Sigmoid colon (tissue), 7 donors: ENCODE measurements around the gene ANO2. TPM values are rescaled to one million over a fixed set of nuclear protein-coding genes. Genes with fewer than 3 reads are reported as not detected.

Experiments
- DNase-seq: peaks from one replicate; pipeline ENCODE4 v3.0.0-alpha.2; 2019
- H3K27ac ChIP-seq, 4 donors: fragments of 200-600 bp; sonication (generic); one replicate each; pipeline ENCODE4 v1.5.1; 2016 to 2019; ENCODE audit warnings: mild to moderate bottlenecking in 1 of 4
- H3K27me3 ChIP-seq, 3 donors: fragments of 200-600 bp; sonication (generic); one replicate each; pipeline ENCODE4 v1.5.1; 2019; ENCODE audit warnings: mild to moderate bottlenecking in 1 of 3
- H3K36me3 ChIP-seq, 4 donors: fragments of 200-600 bp; sonication (generic); one replicate each; pipeline ENCODE4 v1.5.1; 2016 to 2019
- H3K4me1 ChIP-seq, 4 donors: fragments of 200-600 bp; sonication (generic); one replicate each; pipeline ENCODE4 v1.5.1; 2017 to 2019
- H3K4me3 ChIP-seq, 4 donors: fragments of 200-600 bp; sonication (generic); one replicate each; pipeline ENCODE4 v1.5.1; 2017 to 2019; ENCODE audit warnings: mild to moderate bottlenecking in 2 of 4, moderate library complexity in 1 of 4
- H3K9me3 ChIP-seq, 4 donors: fragments of 200-600 bp in 3 of 4; sonication (generic) in 3 of 4; one replicate each; pipeline versions ENCODE4 v1.5.1 to v1.6.1; 2013 to 2019
- EP300 ChIP-seq, 4 donors: sonication (generic); formaldehyde crosslinking; IDR thresholded peaks; one replicate each; pipeline ENCODE4 v1.6.1; 2017; ENCODE audit warnings: antibody characterized with exemption in 4 of 4
- POLR2A ChIP-seq, 2 donors: fragments of 450-650 bp; IDR thresholded peaks; one replicate each; pipeline ENCODE4 v1.6.1; 2016; ENCODE audit warnings: antibody characterized with exemption in 2 of 2, mild to moderate bottlenecking in 2 of 2, moderate library complexity in 2 of 2
- POLR2AphosphoS5 ChIP-seq, 4 donors: sonication (generic); formaldehyde crosslinking; IDR thresholded peaks; one replicate each; pipeline ENCODE4 v1.6.1; 2017; ENCODE audit warnings: antibody characterized with exemption in 4 of 4
- WGBS, 2 donors: extraction: QIAGEN DNeasy Blood & Tissue Kit; methylation state at CpG; one replicate each; pipeline ENCODE4 v1.1.7; 2013; 5-methylcytosine and 5-hydroxymethylcytosine counted together
- intact Hi-C: fragments of 100-400 bp; cut with DNase I; formaldehyde crosslinking; loops from one replicate; pipeline ENCODE4 v1.15.1; 2023
- polyA plus RNA-seq, 3 donors: library from polyadenylated mRNA; stranded (reverse); fragments of 200-250 nt; gene quantifications; one replicate each; pipeline ENCODE4 v1.2.3, GENCODE V29; 2013
- total RNA-seq, 4 donors: library from RNA; depleted of rRNA; stranded (reverse); fragments of >200 nt; gene quantifications; one replicate each; pipeline ENCODE4 v1.1.0, GENCODE V29; 2016
- TF ChIP-seq, protein P1 (sequence below), 4 experiments: fragments of 450-650 bp in 3 of 4; fragments of 200-600 bp in 1 of 4; IDR thresholded peaks; one replicate each; pipeline ENCODE4 v1.5.1; 2016 to 2019; ENCODE audit warnings: antibody characterized with exemption in 4 of 4, mild to moderate bottlenecking in 3 of 4, moderate library complexity in 2 of 4
- donor health status: healthy with polysubstance abuse.
- donor health status: Bipolar disorder and iron deficiency.
- donor health status: healthy.

Gene ANO2
- total and polyA plus RNA-seq, 7 donors, result 0.46 to 4.3 (median 1.8) TPM; not detected in 1

DNA sequence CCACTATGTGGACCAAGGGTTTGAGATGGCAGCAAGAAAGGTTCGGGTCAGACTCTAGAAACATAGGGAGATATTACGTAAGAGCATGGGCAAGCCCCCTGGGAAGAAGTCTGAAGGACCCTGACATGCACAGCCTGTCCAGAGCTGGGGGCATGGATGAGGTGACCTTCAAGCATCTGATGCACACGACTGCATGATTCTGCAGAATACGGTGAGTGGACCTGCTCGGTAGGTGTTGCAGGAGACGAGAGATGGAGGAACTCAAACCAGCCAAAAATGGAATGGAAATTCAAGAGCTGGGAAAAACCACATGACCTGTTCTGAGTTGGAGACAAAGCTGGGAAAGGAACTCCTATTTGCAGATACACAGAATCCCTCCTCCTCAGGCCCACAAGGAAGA lies 43.6 kb downstream of the ANO2 start:
- H3K4me3 ChIP-seq, result no peak overlapping the region
- H3K9me3 ChIP-seq, result no peaks in the 10 kb centered on the region
- H3K27me3 ChIP-seq, result no peaks in the 10 kb centered on the region
- intact Hi-C loops, result no loop called here
- H3K27ac ChIP-seq, result no peak overlapping the region
- WGBS, 2 donors, result 89 to 90% methylated on average over 6 of the region's 6 CpGs
- TF ChIP-seq, protein P1, sequence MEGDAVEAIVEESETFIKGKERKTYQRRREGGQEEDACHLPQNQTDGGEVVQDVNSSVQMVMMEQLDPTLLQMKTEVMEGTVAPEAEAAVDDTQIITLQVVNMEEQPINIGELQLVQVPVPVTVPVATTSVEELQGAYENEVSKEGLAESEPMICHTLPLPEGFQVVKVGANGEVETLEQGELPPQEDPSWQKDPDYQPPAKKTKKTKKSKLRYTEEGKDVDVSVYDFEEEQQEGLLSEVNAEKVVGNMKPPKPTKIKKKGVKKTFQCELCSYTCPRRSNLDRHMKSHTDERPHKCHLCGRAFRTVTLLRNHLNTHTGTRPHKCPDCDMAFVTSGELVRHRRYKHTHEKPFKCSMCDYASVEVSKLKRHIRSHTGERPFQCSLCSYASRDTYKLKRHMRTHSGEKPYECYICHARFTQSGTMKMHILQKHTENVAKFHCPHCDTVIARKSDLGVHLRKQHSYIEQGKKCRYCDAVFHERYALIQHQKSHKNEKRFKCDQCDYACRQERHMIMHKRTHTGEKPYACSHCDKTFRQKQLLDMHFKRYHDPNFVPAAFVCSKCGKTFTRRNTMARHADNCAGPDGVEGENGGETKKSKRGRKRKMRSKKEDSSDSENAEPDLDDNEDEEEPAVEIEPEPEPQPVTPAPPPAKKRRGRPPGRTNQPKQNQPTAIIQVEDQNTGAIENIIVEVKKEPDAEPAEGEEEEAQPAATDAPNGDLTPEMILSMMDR (IDR thresholded peaks at IDR 0.05), result no peak
- no peak for TF ChIP-seq POLR2AphosphoS5 (IDR thresholded peaks at IDR 0.05)
- TF ChIP-seq EP300 (IDR thresholded peaks at IDR 0.05), result no peak
- no peak for TF ChIP-seq POLR2A (IDR thresholded peaks at IDR 0.05)
- no peaks in the 10 kb centered on the region for H3K4me1 ChIP-seq
- DNase-seq, result no peak
- no peaks in the 10 kb centered on the region for H3K36me3 ChIP-seq

DNA sequence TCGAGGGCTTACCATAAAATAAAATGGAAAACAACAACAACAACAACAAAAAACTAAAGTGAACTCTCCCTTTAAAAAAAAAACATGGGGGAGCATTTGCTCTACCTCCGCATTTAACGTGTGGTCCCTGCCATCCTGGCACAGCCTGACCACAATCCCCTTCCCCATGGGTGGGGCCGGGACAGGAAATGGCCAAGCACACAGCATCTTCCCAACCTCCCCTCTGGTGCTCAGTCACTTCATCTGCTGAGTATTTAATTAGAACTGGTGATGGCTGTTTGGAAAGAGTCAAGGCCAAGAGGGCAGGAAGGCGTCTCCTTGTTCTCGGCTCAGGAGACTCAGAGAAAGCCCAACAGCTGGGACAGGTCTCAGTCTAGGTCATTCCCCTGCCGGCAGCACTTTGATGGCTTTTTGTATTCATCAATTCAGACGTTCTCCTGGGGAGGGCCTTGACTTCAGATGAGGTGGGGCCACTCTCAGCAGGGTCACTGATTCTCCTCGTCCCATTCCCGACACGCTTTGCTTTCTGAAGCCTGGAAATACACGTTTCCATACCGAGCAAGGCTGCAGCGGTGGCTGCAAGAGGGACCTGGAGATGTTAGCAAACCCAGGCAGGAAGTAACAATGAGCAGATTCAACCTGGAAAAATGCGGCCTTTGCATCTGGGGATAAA lies 44.4 kb downstream of the ANO2 start:
- H3K27ac ChIP-seq, result no peak overlapping the region
- intact Hi-C loops, result no loop called here
- no peaks in the 10 kb centered on the region for H3K36me3 ChIP-seq
- no peaks in the 10 kb centered on the region for H3K27me3 ChIP-seq
- no peak overlapping the region for H3K4me3 ChIP-seq
- DNase-seq, result no peak
- TF ChIP-seq EP300 (IDR thresholded peaks at IDR 0.05), result no peak
- TF ChIP-seq POLR2AphosphoS5 (IDR thresholded peaks at IDR 0.05), result no peak
- no peak for TF ChIP-seq POLR2A (IDR thresholded peaks at IDR 0.05)
- TF ChIP-seq, protein P1 (IDR thresholded peaks at IDR 0.05), result no peak
- 59 to 68% methylated on average over 15 of the region's 15 CpGs for WGBS, 2 donors
- H3K4me1 ChIP-seq, result no peaks in the 10 kb centered on the region
- no peaks in the 10 kb centered on the region for H3K9me3 ChIP-seq

DNA sequence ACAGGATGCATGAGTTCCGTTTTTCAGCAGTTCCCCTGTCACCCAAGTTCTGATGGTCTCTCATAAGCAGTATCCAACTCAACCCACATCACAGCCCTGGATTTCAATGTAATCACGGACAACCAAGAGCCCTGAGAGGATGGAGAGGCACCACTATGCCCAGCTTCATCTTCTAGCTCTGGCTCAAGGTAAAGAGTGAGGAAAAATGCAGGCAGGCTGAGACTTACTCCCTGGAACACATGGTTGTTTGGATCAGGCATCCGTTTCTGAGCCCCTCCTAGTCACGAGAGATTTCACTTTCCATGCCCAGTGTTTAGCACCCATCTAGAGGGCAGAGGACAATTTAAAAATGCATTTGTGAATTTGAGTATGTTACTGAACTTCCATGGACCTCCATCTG lies 45.0 kb downstream of the ANO2 start:
- Histone ChIP-seq H3K27ac (no peak overlapping the region), H3K4me3 (no peak overlapping the region), H3K4me1 (no peaks in the 10 kb centered on the region), H3K27me3 (no peaks in the 10 kb centered on the region), H3K9me3 (no peaks in the 10 kb centered on the region), H3K36me3 (no peaks in the 10 kb centered on the region)
- TF ChIP-seq POLR2A (IDR thresholded peaks at IDR 0.05) (no peak), POLR2AphosphoS5 (IDR thresholded peaks at IDR 0.05) (no peak), EP300 (IDR thresholded peaks at IDR 0.05) (no peak)
- TF ChIP-seq, protein P1 (IDR thresholded peaks at IDR 0.05), result no peak
- intact Hi-C loops, result no loop called here
- DNase-seq, result no peak
- 51 to 68% methylated on average over 4 of the region's 4 CpGs for WGBS, 2 donors

DNA sequence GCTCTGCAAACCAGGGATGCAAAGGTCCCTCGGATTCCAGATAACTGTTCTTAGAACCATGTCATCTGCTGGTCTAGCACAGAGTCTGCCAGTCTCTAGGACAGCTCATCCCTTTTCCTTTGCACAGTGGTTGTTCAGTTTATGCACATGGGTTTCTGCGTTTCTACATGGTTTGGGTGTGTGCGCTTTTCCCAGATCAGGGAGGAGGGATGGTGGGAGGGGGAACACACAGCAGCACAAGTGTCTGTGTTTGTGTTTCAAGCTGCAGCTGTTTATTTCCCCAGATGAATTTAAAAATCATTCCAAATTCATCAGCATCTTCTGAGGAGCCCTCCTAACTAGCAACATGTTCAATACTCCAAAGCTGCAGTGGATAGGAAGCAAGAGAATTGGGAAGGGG lies 45.4 kb downstream of the ANO2 start:
- Histone ChIP-seq H3K27ac (no peak overlapping the region), H3K9me3 (no peaks in the 10 kb centered on the region), H3K36me3 (no peaks in the 10 kb centered on the region), H3K27me3 (no peaks in the 10 kb centered on the region), H3K4me3 (no peak overlapping the region), H3K4me1 (no peaks in the 10 kb centered on the region)
- TF ChIP-seq EP300 (IDR thresholded peaks at IDR 0.05) (no peak), POLR2AphosphoS5 (IDR thresholded peaks at IDR 0.05) (no peak), POLR2A (IDR thresholded peaks at IDR 0.05) (no peak)
- TF ChIP-seq, protein P1 (IDR thresholded peaks at IDR 0.05), result no peak
- 79 to 87% methylated on average over 3 of the region's 3 CpGs for WGBS, 2 donors
- DNase-seq, result no peak
- intact Hi-C loops, result no loop called here

DNA sequence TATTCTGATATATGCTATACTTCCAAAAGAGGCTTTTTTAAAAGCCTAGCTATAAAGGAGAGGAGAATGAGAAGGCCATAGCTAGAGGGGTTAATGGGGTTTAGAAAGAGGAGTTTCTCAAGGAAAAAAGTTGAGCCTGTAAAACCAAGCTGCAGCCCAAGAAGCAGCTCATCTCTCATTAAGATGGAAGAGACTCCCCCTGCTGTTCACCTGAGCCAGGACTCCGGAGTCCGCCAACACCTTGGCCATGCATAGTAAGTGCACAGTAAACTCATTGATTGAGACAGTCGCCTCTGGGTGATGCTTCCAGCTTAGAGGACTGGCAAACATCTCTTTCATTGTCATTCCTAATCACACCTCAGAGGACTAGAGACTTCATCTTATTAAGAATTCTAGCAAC lies 46.2 kb downstream of the ANO2 start:
- Histone ChIP-seq H3K4me1 (no peaks in the 10 kb centered on the region), H3K4me3 (no peak overlapping the region), H3K9me3 (no peaks in the 10 kb centered on the region), H3K36me3 (no peaks in the 10 kb centered on the region), H3K27ac (no peak overlapping the region), H3K27me3 (no peaks in the 10 kb centered on the region)
- no peak for DNase-seq
- intact Hi-C loops, result no loop called here
- 83 to 89% methylated on average over 3 of the region's 3 CpGs for WGBS, 2 donors
- TF ChIP-seq POLR2A (IDR thresholded peaks at IDR 0.05) (no peak), EP300 (IDR thresholded peaks at IDR 0.05) (no peak), POLR2AphosphoS5 (IDR thresholded peaks at IDR 0.05) (no peak)
- TF ChIP-seq, protein P1 (IDR thresholded peaks at IDR 0.05), result no peak
